WTC11 (cell line): ENCODE data around the gene INCA1. TPM values are rescaled to one million over a fixed set of nuclear protein-coding genes. Genes with fewer than 3 reads are reported as not detected.

Experiments
- ATAC-seq: fragments of 200-7000 bp; cut with Tn5 transposase; 2 replicates; pipeline ENCODE4 v1.10.0; 2021; ENCODE audit warnings: mild to moderate bottlenecking, moderate library complexity
- CTCF ChIA-PET: fragments of 300-600 bp; sonication (Branson Sonifier 250); formaldehyde crosslinking; loops from one replicate; lab custom pipeline; 2021; ENCODE audit warnings: antibody characterized with exemption; lab: Charles Lee
- POLR2A ChIA-PET: fragments of 350-600 bp; sonication (Branson Sonifier 250); formaldehyde crosslinking; loops from one replicate; lab custom pipeline; 2021; ENCODE audit warnings: antibody characterized with exemption; lab: Charles Lee
- DNase-seq: peaks from one replicate; pipeline ENCODE4 v3.0.0; 2021; ENCODE audit warnings: low spot score
- H3K27ac Mint-ChIP-seq: 2 replicates; pipeline ENCODE4 v1.8.0; 2021; ENCODE audit warnings: mixed read lengths
- H3K27me3 Mint-ChIP-seq: 2 replicates; pipeline ENCODE4 v1.8.0; 2021; ENCODE audit warnings: low read depth, mild to moderate bottlenecking, moderate library complexity, mixed read lengths
- H3K36me3 Mint-ChIP-seq: 2 replicates; pipeline ENCODE4 v1.8.0; 2021; ENCODE audit warnings: mixed read lengths
- H3K4me1 Mint-ChIP-seq: 2 replicates; pipeline ENCODE4 v1.8.0; 2022; ENCODE audit warnings: mixed read lengths
- H3K4me3 Mint-ChIP-seq: 2 replicates; pipeline ENCODE4 v1.8.0; 2021; ENCODE audit warnings: mild to moderate bottlenecking, moderate library complexity, mixed read lengths
- H3K9me3 Mint-ChIP-seq: 2 replicates; pipeline ENCODE4 v1.8.0; 2021; ENCODE audit warnings: mixed read lengths
- CREB1 ChIP-seq: sonication (generic); formaldehyde crosslinking; IDR thresholded peaks from 2 replicates; pipeline ENCODE4 v1.8.0; 2023; ENCODE audit warnings: mild to moderate bottlenecking, missing genetic modification reagents
- ETV6 ChIP-seq: sonication (generic); formaldehyde crosslinking; IDR thresholded peaks from 2 replicates; pipeline ENCODE4 v1.8.1; 2022; ENCODE audit warnings: mild to moderate bottlenecking, missing genetic modification reagents
- FOXK1 ChIP-seq: sonication (generic); formaldehyde crosslinking; IDR thresholded peaks from 2 replicates; pipeline ENCODE4 v1.8.0; 2022; ENCODE audit warnings: mild to moderate bottlenecking, moderate library complexity, missing genetic modification reagents
- GRHL2 ChIP-seq: fragments of 250-450 bp; sonication (Bioruptor Pico); IDR thresholded peaks from 2 replicates; pipeline ENCODE4 v1.8.0; 2022; ENCODE audit warnings: mild to moderate bottlenecking, moderate library complexity; ENCODE audit not compliant: insufficient replicate concordance, severe bottlenecking
- IRF2 ChIP-seq: sonication (generic); formaldehyde crosslinking; IDR thresholded peaks from 2 replicates; pipeline ENCODE4 v1.8.0; 2022; ENCODE audit warnings: low read depth, missing genetic modification reagents, borderline replicate concordance
- JAZF1 ChIP-seq: fragments of 250-450 bp; sonication (Bioruptor Pico); IDR thresholded peaks from 2 replicates; pipeline ENCODE4 v1.9.0; 2021; ENCODE audit warnings: moderate library complexity, mild to moderate bottlenecking, inconsistent platforms
- JUN ChIP-seq: sonication (generic); formaldehyde crosslinking; IDR thresholded peaks from 2 replicates; pipeline ENCODE4 v1.8.0; 2023; ENCODE audit warnings: mild to moderate bottlenecking, missing genetic modification reagents
- NFYB ChIP-seq: sonication (generic); formaldehyde crosslinking; conservative IDR thresholded peaks from 2 replicates; pipeline ENCODE4 v1.8.0; 2022; ENCODE audit warnings: low read depth, missing genetic modification reagents
- RORB ChIP-seq: fragments of 250-450 bp; sonication (Bioruptor Pico); IDR thresholded peaks from 2 replicates; pipeline ENCODE4 v1.9.0; 2021; ENCODE audit warnings: mild to moderate bottlenecking
- ZNF317 ChIP-seq: sonication (generic); formaldehyde crosslinking; IDR thresholded peaks from 2 replicates; pipeline ENCODE4 v1.8.1; 2023; ENCODE audit warnings: low read depth, mild to moderate bottlenecking, moderate library complexity, missing genetic modification reagents, borderline replicate concordance
- total RNA-seq: library from RNA; stranded (reverse); gene quantifications from 3 replicates; pipeline ENCODE4 v1.2.3, GENCODE V29; 2021
- TF ChIP-seq, protein P1 (sequence below): sonication (generic); formaldehyde crosslinking; IDR thresholded peaks from 2 replicates; pipeline ENCODE4 v1.8.1; 2022; ENCODE audit warnings: missing genetic modification reagents, borderline replicate concordance
- TF ChIP-seq, protein P2 (sequence below): fragments of 250-450 bp; sonication (Bioruptor Pico); IDR thresholded peaks from 2 replicates; pipeline ENCODE4 v2.1.2; 2022; ENCODE audit warnings: mild to moderate bottlenecking, moderate library complexity
- TF ChIP-seq, protein P3 (sequence below): sonication (generic); formaldehyde crosslinking; IDR thresholded peaks from 2 replicates; pipeline ENCODE4 v1.8.1; 2022; ENCODE audit warnings: mild to moderate bottlenecking, moderate library complexity, missing genetic modification reagents
- TF ChIP-seq, protein P4 (sequence below): sonication (generic); formaldehyde crosslinking; IDR thresholded peaks from 2 replicates; pipeline ENCODE4 v1.8.0; 2023; ENCODE audit warnings: mild to moderate bottlenecking, missing genetic modification reagents
- TF ChIP-seq, protein P5 (sequence below): sonication (generic); formaldehyde crosslinking; IDR thresholded peaks from 2 replicates; pipeline ENCODE4 v1.8.0; 2022; ENCODE audit warnings: mild to moderate bottlenecking, missing genetic modification reagents
- TF ChIP-seq, protein P6 (sequence below): sonication (generic); formaldehyde crosslinking; IDR thresholded peaks from 2 replicates; pipeline ENCODE4 v1.8.0; 2022; ENCODE audit warnings: mild to moderate bottlenecking, missing genetic modification reagents
- TF ChIP-seq, protein P7 (sequence below): sonication (generic); formaldehyde crosslinking; IDR thresholded peaks from 2 replicates; pipeline ENCODE4 v1.8.0; 2023; ENCODE audit warnings: missing genetic modification reagents, mild to moderate bottlenecking, borderline replicate concordance

INCA1 gene
- total RNA-seq, 1 experiment from 2014 or later: 0.61 TPM

DNA sequence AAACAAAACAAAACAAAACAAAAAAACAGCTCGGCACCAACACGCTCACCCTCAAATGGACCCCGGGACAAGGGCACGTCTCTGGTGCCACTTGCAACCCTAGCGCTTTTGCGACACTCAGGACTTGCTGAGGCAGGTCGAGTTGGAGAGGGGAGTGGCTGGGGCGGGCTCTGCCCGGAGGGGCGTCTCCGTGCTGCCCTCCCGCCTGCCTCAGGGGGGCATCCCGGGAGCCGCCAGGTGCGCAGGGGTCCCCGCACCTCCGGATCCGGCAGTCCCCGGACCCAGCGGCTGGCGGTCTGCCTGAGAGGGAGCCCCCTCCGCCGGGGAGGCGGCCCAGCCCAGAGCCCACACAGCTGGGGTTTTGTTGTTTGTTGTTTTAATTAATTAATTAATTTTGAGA lies 38.0 kb upstream of the INCA1 start, which contains the start of gene SLC52A1 (continued):
- TF ChIP-seq, protein P1, sequence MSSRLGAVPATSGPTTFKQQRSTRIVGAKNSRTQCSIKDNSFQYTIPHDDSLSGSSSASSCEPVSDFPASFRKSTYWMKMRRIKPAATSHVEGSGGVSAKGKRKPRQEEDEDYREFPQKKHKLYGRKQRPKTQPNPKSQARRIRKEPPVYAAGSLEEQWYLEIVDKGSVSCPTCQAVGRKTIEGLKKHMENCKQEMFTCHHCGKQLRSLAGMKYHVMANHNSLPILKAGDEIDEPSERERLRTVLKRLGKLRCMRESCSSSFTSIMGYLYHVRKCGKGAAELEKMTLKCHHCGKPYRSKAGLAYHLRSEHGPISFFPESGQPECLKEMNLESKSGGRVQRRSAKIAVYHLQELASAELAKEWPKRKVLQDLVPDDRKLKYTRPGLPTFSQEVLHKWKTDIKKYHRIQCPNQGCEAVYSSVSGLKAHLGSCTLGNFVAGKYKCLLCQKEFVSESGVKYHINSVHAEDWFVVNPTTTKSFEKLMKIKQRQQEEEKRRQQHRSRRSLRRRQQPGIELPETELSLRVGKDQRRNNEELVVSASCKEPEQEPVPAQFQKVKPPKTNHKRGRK: no peak
- TF ChIP-seq FOXK1 (CRISPR knock-in tag) (no peak), ZNF317 (no peak), CREB1 (no peak)
- TF ChIP-seq, protein P2, sequence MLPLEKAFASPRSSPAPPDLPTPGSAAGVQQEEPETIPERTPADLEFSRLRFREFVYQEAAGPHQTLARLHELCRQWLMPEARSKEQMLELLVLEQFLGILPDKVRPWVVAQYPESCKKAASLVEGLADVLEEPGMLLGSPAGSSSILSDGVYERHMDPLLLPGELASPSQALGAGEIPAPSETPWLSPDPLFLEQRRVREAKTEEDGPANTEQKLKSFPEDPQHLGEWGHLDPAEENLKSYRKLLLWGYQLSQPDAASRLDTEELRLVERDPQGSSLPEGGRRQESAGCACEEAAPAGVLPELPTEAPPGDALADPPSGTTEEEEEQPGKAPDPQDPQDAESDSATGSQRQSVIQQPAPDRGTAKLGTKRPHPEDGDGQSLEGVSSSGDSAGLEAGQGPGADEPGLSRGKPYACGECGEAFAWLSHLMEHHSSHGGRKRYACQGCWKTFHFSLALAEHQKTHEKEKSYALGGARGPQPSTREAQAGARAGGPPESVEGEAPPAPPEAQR (CRISPR knock-in tag): no peak
- TF ChIP-seq, protein P3, sequence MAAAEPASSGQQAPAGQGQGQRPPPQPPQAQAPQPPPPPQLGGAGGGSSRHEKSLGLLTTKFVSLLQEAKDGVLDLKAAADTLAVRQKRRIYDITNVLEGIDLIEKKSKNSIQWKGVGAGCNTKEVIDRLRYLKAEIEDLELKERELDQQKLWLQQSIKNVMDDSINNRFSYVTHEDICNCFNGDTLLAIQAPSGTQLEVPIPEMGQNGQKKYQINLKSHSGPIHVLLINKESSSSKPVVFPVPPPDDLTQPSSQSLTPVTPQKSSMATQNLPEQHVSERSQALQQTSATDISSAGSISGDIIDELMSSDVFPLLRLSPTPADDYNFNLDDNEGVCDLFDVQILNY (CRISPR knock-in tag): no peak
- TF ChIP-seq, all 79 proteins: peak for 0

DNA sequence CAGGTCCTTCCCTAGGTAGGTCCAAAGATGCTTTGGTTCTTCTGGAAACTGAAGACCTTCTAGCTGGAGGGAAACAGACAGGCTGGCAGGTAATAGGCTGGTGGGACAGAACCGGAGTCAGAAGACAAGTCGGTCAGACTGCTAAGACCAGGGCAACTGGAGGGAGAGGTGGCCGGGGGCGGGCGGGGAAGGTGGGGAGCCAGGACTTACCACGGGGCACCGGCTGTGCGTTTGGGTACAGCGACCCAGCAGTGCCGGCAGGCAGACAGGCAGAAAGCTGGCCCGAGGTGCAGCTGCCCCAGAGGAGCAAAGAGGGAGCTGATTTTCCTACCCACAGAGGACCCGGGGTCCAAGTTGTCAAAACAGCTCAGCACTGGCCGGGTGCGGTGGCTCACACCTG lies 37.3 kb upstream of the INCA1 start:
- no peaks in the 10 kb centered on the region for H3K4me1 Mint-ChIP-seq
- DNase-seq (no peak), ATAC-seq (no peak)
- H3K36me3 Mint-ChIP-seq: no peaks in the 10 kb centered on the region
- H3K4me3 Mint-ChIP-seq: peak overlapping the region; percentile 55; the same call in 1 of the 2 replicates
- H3K9me3 Mint-ChIP-seq: no peaks in the 10 kb centered on the region
- CTCF ChIA-PET: interaction anchor here (0.8 to 2.9 kb wide), 5 partner anchors 27 to 126 kb away, joined by 3 to 23 read pairs (median 5); no protein-coding TSS in a partner anchor
- POLR2A ChIA-PET: no interaction called here
- H3K27me3 Mint-ChIP-seq: peaks cover 26% of the 10 kb centered on the region
- H3K27ac Mint-ChIP-seq: no peak overlapping the region
- TF ChIP-seq, protein P4, sequence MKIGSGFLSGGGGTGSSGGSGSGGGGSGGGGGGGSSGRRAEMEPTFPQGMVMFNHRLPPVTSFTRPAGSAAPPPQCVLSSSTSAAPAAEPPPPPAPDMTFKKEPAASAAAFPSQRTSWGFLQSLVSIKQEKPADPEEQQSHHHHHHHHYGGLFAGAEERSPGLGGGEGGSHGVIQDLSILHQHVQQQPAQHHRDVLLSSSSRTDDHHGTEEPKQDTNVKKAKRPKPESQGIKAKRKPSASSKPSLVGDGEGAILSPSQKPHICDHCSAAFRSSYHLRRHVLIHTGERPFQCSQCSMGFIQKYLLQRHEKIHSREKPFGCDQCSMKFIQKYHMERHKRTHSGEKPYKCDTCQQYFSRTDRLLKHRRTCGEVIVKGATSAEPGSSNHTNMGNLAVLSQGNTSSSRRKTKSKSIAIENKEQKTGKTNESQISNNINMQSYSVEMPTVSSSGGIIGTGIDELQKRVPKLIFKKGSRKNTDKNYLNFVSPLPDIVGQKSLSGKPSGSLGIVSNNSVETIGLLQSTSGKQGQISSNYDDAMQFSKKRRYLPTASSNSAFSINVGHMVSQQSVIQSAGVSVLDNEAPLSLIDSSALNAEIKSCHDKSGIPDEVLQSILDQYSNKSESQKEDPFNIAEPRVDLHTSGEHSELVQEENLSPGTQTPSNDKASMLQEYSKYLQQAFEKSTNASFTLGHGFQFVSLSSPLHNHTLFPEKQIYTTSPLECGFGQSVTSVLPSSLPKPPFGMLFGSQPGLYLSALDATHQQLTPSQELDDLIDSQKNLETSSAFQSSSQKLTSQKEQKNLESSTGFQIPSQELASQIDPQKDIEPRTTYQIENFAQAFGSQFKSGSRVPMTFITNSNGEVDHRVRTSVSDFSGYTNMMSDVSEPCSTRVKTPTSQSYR: no peak
- TF ChIP-seq, protein P5, sequence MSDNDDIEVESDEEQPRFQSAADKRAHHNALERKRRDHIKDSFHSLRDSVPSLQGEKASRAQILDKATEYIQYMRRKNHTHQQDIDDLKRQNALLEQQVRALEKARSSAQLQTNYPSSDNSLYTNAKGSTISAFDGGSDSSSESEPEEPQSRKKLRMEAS (CRISPR knock-in tag): no peak
- no peak for TF ChIP-seq GRHL2

DNA sequence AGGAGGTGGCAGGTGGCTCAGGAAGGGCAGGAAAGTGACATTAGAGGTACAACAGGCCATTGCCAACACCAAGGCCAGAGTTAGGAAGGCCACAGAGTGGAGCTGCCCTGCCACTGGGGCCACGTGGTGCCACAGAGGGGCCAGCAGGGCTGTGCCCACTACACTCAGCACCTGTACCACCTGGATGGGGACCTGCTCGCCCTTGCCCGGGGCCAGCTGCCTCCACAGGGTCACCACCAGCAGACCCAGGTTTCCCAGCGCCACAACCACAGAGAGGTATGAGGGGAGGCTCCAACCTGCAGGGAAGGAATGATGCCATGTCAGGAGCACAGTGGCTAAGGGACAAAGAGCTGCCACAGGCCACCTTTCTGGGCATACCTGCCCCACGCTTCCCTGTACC lies 36.7 kb upstream of the INCA1 start:
- Mint-ChIP-seq H3K36me3 (no peaks in the 10 kb centered on the region), H3K4me3 (no peak overlapping the region), H3K27ac (no peak overlapping the region), H3K4me1 (no peaks in the 10 kb centered on the region), H3K27me3 (peaks cover 26% of the 10 kb centered on the region), H3K9me3 (no peaks in the 10 kb centered on the region)
- DNase-seq (no peak), ATAC-seq (no peak)
- ChIA-PET POLR2A (no interaction called here), CTCF (interaction anchor here (1.2 to 2.9 kb wide), 3 partner anchors 28 to 125 kb away, joined by 5 to 23 read pairs (median 10); no protein-coding TSS in a partner anchor)
- TF ChIP-seq, protein P6, sequence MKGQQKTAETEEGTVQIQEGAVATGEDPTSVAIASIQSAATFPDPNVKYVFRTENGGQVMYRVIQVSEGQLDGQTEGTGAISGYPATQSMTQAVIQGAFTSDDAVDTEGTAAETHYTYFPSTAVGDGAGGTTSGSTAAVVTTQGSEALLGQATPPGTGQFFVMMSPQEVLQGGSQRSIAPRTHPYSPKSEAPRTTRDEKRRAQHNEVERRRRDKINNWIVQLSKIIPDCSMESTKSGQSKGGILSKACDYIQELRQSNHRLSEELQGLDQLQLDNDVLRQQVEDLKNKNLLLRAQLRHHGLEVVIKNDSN (CRISPR knock-in tag): no peak
- TF ChIP-seq JUN (CRISPR knock-in tag): no peak
- no peak for TF ChIP-seq RORB (CRISPR knock-in tag)
- TF ChIP-seq, protein P7, sequence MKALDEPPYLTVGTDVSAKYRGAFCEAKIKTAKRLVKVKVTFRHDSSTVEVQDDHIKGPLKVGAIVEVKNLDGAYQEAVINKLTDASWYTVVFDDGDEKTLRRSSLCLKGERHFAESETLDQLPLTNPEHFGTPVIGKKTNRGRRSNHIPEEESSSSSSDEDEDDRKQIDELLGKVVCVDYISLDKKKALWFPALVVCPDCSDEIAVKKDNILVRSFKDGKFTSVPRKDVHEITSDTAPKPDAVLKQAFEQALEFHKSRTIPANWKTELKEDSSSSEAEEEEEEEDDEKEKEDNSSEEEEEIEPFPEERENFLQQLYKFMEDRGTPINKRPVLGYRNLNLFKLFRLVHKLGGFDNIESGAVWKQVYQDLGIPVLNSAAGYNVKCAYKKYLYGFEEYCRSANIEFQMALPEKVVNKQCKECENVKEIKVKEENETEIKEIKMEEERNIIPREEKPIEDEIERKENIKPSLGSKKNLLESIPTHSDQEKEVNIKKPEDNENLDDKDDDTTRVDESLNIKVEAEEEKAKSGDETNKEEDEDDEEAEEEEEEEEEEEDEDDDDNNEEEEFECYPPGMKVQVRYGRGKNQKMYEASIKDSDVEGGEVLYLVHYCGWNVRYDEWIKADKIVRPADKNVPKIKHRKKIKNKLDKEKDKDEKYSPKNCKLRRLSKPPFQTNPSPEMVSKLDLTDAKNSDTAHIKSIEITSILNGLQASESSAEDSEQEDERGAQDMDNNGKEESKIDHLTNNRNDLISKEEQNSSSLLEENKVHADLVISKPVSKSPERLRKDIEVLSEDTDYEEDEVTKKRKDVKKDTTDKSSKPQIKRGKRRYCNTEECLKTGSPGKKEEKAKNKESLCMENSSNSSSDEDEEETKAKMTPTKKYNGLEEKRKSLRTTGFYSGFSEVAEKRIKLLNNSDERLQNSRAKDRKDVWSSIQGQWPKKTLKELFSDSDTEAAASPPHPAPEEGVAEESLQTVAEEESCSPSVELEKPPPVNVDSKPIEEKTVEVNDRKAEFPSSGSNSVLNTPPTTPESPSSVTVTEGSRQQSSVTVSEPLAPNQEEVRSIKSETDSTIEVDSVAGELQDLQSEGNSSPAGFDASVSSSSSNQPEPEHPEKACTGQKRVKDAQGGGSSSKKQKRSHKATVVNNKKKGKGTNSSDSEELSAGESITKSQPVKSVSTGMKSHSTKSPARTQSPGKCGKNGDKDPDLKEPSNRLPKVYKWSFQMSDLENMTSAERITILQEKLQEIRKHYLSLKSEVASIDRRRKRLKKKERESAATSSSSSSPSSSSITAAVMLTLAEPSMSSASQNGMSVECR (CRISPR knock-in tag): no peak
- TF ChIP-seq JAZF1 (CRISPR knock-in tag): no peak
- TF ChIP-seq IRF2 (CRISPR knock-in tag): no peak
- TF ChIP-seq ETV6 (CRISPR knock-in tag): no peak
- TF ChIP-seq NFYB (CRISPR knock-in tag): no peak
